HG03378 (cell line): Measurements from ENCODE around the gene SF3B2.
"Not testable (repeated sequence)": the region's sequence is repeated elsewhere in the genome, so short reads cannot be mapped to it uniquely, and the experiment has no call there.

Source experiments
- ATAC-seq: cut with Tn5 transposase; IDR thresholded peaks from one replicate; pipeline ENCODE4 v1.9.1; 2021; ENCODE audit warnings: mild to moderate bottlenecking, moderate library complexity; ENCODE audit not compliant: unreplicated experiment

SF3B2 gene

GRCh38 chr11:66072518-66072917 is 20.4 kb downstream of the SF3B2 start:
- ATAC-seq: no peak

- ATAC-seq: no peak
Measured at GRCh38 chr11:66073669-66074068, 21.5 kb downstream of the SF3B2 start.

- ATAC-seq: no peak
Measured at GRCh38 chr11:66075273-66075672, 23.1 kb downstream of the SF3B2 start.

GRCh38 chr11:66076561-66076960 is 24.4 kb downstream of the SF3B2 start:
- no peak for ATAC-seq

GRCh38 chr11:66077927-66078326 is 25.8 kb downstream of the SF3B2 start:
- ATAC-seq: no peak

- not testable (repeated sequence) for ATAC-seq
Measured at GRCh38 chr11:66078949-66079348, 26.8 kb downstream of the SF3B2 start.

- no peak for ATAC-seq
Measured at GRCh38 chr11:66080055-66080817, 28.1 kb downstream of the SF3B2 start.

GRCh38 chr11:66081505-66081904 is 29.3 kb downstream of the SF3B2 start:
- ATAC-seq: peak; percentile 57

GRCh38 chr11:66082946-66083698 is 31.0 kb downstream of the SF3B2 start:
- ATAC-seq: no peak

GRCh38 chr11:66083767-66084166 is 31.6 kb downstream of the SF3B2 start:
- ATAC-seq: no peak

- no peak for ATAC-seq
Measured at GRCh38 chr11:66084821-66085475, 32.8 kb downstream of the SF3B2 start.

- no peak for ATAC-seq
Measured at GRCh38 chr11:66087148-66087908, 35.2 kb downstream of the SF3B2 start.

- ATAC-seq: no peak
Measured at GRCh38 chr11:66089067-66089466, 36.9 kb downstream of the SF3B2 start.

GRCh38 chr11:66090288-66090687 is 38.1 kb downstream of the SF3B2 start:
- ATAC-seq: no peak

GRCh38 chr11:66092125-66092524 is 40.0 kb downstream of the SF3B2 start:
- ATAC-seq: not testable (repeated sequence)

GRCh38 chr11:66099746-66100145 is 47.6 kb downstream of the SF3B2 start:
- not testable (repeated sequence) for ATAC-seq

GRCh38 chr11:66100272-66101065 is 48.3 kb downstream of the SF3B2 start:
- ATAC-seq: peak; percentile 62

- peak; percentile 20 for ATAC-seq
Measured at GRCh38 chr11:66101066-66101464, 48.9 kb downstream of the SF3B2 start.

- ATAC-seq: no peak
Measured at GRCh38 chr11:66104057-66104638, 52.0 kb downstream of the SF3B2 start.
